ENCODE results near the gene HECA. TPM values are rescaled to one million over a fixed set of nuclear protein-coding genes. Genes with fewer than 3 reads are reported as not detected.

Gene HECA
- total and polyA plus RNA-seq, 10 of the 15 experiments (the other 5 are each of a cell fraction or from before 2014, with no cell fraction given) = 0.52 to 7.2 (median 2.7) TPM

DNA sequence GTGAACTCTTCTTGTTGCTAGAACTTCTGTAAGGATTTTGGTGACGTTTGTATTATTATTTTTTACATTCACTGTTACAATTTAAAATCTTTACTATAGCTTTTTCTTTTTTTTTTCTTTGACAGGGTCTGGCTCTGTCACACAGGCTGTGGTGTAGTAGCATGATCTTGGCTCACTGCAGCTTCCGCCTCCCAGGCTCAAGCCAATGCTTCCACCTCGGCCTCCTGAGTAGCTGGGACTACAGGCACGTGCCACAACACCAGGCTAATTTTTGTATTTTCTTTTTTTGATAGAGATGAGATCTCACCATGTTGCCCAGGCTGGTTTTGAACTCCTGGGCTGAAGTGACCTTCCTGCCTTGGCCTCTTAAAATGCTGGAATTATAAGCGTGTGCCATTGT lies 21.2 kb downstream of the HECA start (continued):
- TF ChIP-seq, protein P1, sequence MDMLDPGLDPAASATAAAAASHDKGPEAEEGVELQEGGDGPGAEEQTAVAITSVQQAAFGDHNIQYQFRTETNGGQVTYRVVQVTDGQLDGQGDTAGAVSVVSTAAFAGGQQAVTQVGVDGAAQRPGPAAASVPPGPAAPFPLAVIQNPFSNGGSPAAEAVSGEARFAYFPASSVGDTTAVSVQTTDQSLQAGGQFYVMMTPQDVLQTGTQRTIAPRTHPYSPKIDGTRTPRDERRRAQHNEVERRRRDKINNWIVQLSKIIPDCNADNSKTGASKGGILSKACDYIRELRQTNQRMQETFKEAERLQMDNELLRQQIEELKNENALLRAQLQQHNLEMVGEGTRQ (IDR thresholded peaks at IDR 0.05; ENCODE audit: borderline replicate concordance, low read depth, low read length) = no peak
- TF ChIP-seq MXI1 (IDR thresholded peaks at IDR 0.05; ENCODE audit: low read depth, low read length) = no peak

DNA sequence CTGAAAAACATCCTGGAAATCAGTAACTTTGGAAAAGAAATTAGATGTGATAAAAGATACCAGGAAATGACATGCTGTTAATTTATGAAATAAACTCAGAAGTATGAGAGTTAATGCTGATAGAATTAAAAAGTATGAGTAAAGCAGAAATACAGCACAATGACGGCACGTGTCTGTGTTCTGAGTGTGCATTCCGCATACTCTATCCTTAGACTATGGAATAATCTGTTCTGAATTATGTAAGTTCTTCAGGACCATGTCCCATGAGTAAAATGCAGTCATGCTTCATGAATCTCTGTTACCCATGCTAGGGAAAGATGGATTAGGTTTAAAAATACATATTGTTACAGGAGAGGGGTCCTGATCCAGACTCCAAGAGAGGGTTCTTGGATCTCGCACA lies 21.7 kb downstream of the HECA start:
- Histone ChIP-seq H3K79me2 (ENCODE audit: control insufficient read depth, insufficient read depth, low read length) (no peaks in the 10 kb centered on the region), H3K4me1 (ENCODE audit: control insufficient read depth, insufficient read depth, low read length) (peaks cover 8% of the 10 kb centered on the region), H2AFZ (ENCODE audit: control insufficient read depth, low read depth, low read length) (no peak overlapping the region), H3K4me3 (no peak overlapping the region), H3K9me3 (replicated peaks; ENCODE audit: control insufficient read depth, insufficient read depth, low read length) (no peaks in the 10 kb centered on the region), H3K27me3 (replicated peaks in 1 of 2; ENCODE audit: control insufficient read depth in 2 of 2, insufficient read depth in 2 of 2, low read length in 1 of 2) (no peaks in the 10 kb centered on the region), H3K4me2 (ENCODE audit: control insufficient read depth, insufficient read depth) (no peak overlapping the region), H4K20me1 (ENCODE audit: control insufficient read depth, insufficient read depth) (no peaks in the 10 kb centered on the region), H3K9ac (ENCODE audit: control insufficient read depth, insufficient read depth, low read length) (no peak overlapping the region), H3K27ac (ENCODE audit: control insufficient read depth, insufficient read depth) (no peak overlapping the region), H3K36me3 (ENCODE audit: control insufficient read depth in 2 of 2, insufficient read depth in 2 of 2, low read length in 1 of 2) (no peaks in the 10 kb centered on the region)
- WGBS (ENCODE audit: insufficient coverage, insufficient replicate concordance, low lambda C conversion rate, missing lambda C conversion rate) = 99% methylated on average over 4 of the region's 4 CpGs
- in situ Hi-C loops (cut with MboI) (no loop called here), intact Hi-C loops (cut with micrococcal nuclease; ENCODE audit: unreplicated experiment) (no loop called here)
- DNase-seq (ENCODE audit: low read depth, low spot score) = no peak
- BruUV-seq (replicated peaks) = no TSS peak
- ATAC-seq = no peak
- POLR2A ChIA-PET = no interaction called here
- CTCF ChIA-PET = no interaction called here
- FAIRE-seq = no peak
- RAD21 ChIA-PET (ENCODE audit: unreplicated experiment) = no interaction called here
- SMC1A ChIA-PET (ENCODE audit: uncharacterized antibody, unreplicated experiment) = interaction anchor here (1.0 kb wide), 1 partner anchor 63 kb away, joined by 3 read pairs; no protein-coding TSS in a partner anchor
- TF ChIP-seq TCF3 (IDR thresholded peaks at IDR 0.05; ENCODE audit: borderline replicate concordance, insufficient read depth, low read depth, low read length) (no peak), ATF7 (IDR thresholded peaks at IDR 0.05; ENCODE audit: low read depth) (no peak), JUNB (IDR thresholded peaks at IDR 0.05) (no peak), RUNX3 (IDR thresholded peaks at IDR 0.05; ENCODE audit: low read length) (no peak), SUPT20H (IDR thresholded peaks at IDR 0.05; ENCODE audit: borderline replicate concordance, control insufficient read depth, low read depth, low read length) (no peak), MYC (IDR thresholded peaks at IDR 0.05; ENCODE audit: insufficient read depth, insufficient read length, insufficient replicate concordance, low read length, severe bottlenecking) (no peak), EGR1 (IDR thresholded peaks at IDR 0.05; ENCODE audit: borderline replicate concordance in 1 of 2, low read depth in 2 of 2, low read length in 2 of 2) (no peak), FOXK2 (IDR thresholded peaks at IDR 0.05) (no peak), EZH2 (IDR thresholded peaks at IDR 0.05; ENCODE audit: borderline replicate concordance, control insufficient read depth, low read depth, low read length) (no peak), SIN3A (IDR thresholded peaks at IDR 0.05; ENCODE audit: low read depth, low read length) (no peak), BMI1 (IDR thresholded peaks at IDR 0.05; ENCODE audit: borderline replicate concordance) (no peak), NBN (IDR thresholded peaks at IDR 0.05) (no peak), SMARCA5 (IDR thresholded peaks at IDR 0.05) (no peak), PAX8 (IDR thresholded peaks at IDR 0.05) (no peak), POLR2A (IDR thresholded peaks at IDR 0.05; ENCODE audit: low read depth, low read length) (no peak)
- TF ChIP-seq, protein P2, sequence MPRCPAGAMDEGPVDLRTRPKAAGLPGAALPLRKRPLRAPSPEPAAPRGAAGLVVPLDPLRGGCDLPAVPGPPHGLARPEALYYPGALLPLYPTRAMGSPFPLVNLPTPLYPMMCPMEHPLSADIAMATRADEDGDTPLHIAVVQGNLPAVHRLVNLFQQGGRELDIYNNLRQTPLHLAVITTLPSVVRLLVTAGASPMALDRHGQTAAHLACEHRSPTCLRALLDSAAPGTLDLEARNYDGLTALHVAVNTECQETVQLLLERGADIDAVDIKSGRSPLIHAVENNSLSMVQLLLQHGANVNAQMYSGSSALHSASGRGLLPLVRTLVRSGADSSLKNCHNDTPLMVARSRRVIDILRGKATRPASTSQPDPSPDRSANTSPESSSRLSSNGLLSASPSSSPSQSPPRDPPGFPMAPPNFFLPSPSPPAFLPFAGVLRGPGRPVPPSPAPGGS (IDR thresholded peaks at IDR 0.05; ENCODE audit: borderline replicate concordance, insufficient read depth, low read depth, low read length, poor library complexity, severe bottlenecking) = no peak
- TF ChIP-seq, protein P3, sequence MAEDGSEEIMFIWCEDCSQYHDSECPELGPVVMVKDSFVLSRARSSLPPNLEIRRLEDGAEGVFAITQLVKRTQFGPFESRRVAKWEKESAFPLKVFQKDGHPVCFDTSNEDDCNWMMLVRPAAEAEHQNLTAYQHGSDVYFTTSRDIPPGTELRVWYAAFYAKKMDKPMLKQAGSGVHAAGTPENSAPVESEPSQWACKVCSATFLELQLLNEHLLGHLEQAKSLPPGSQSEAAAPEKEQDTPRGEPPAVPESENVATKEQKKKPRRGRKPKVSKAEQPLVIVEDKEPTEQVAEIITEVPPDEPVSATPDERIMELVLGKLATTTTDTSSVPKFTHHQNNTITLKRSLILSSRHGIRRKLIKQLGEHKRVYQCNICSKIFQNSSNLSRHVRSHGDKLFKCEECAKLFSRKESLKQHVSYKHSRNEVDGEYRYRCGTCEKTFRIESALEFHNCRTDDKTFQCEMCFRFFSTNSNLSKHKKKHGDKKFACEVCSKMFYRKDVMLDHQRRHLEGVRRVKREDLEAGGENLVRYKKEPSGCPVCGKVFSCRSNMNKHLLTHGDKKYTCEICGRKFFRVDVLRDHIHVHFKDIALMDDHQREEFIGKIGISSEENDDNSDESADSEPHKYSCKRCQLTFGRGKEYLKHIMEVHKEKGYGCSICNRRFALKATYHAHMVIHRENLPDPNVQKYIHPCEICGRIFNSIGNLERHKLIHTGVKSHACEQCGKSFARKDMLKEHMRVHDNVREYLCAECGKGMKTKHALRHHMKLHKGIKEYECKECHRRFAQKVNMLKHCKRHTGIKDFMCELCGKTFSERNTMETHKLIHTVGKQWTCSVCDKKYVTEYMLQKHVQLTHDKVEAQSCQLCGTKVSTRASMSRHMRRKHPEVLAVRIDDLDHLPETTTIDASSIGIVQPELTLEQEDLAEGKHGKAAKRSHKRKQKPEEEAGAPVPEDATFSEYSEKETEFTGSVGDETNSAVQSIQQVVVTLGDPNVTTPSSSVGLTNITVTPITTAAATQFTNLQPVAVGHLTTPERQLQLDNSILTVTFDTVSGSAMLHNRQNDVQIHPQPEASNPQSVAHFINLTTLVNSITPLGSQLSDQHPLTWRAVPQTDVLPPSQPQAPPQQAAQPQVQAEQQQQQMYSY (CRISPR knock-in tag; IDR thresholded peaks at IDR 0.05) = no peak
